ENCODE data around the gene COL4A5.

Gene COL4A5

DNA sequence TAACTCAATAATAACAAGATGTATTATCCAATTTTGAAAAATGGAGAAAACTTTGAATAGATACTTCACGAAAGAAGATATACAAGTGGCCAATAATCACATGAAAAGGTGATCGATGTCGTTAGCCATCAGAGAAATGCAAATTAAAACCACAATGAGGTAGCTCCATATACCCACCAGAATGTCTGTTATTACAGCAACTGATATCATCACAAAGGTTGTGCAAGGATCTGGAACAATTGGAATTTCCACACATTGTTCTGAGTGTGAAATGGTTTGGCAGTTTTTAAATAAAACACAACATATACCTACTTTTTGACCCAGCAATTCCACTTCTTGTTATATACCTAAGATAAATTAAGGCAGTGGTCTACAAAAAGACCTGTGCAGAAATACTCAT lies 225.1 kb downstream of the COL4A5 start:
- Mint-ChIP-seq H3K27me3 (no peaks in the 10 kb centered on the region), H3K4me3 (no peak overlapping the region), H3K9me3 (ENCODE audit: low read depth) (no peaks in the 10 kb centered on the region), H3K27ac (no peak overlapping the region), H3K36me3 (no peaks in the 10 kb centered on the region), H3K4me1 (ENCODE audit: low read depth) (no peaks in the 10 kb centered on the region)

DNA sequence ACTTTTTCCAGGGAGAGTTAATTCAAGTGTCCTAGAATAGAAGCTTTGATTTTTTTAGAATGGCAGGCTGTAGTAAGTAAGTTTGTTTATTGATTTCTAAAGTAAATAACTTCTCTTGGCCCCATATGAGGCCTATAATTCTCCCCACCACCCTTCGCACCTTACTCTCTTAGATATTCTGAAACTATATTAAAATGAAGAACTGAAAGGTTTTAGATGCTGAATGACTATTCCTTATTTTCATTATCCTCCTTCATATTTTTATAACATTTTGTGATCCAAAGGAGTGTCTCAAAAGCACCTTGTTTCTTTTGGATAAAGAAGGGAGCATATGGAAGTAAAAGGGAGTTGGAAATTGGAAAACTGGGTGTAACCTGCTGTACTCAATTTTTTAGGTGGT lies 226.5 kb downstream of the COL4A5 start:
- Mint-ChIP-seq H3K4me3 (no peak overlapping the region), H3K27ac (no peak overlapping the region), H3K27me3 (no peaks in the 10 kb centered on the region), H3K9me3 (ENCODE audit: low read depth) (no peaks in the 10 kb centered on the region), H3K36me3 (no peaks in the 10 kb centered on the region), H3K4me1 (ENCODE audit: low read depth) (no peaks in the 10 kb centered on the region)

- no peaks in the 10 kb centered on the region for H3K9me3 Mint-ChIP-seq (ENCODE audit: low read depth)
- H3K27ac Mint-ChIP-seq = no peak overlapping the region
- H3K4me3 Mint-ChIP-seq = no peak overlapping the region
- no peaks in the 10 kb centered on the region for H3K36me3 Mint-ChIP-seq
- H3K4me1 Mint-ChIP-seq (ENCODE audit: low read depth) = no peaks in the 10 kb centered on the region
- no peaks in the 10 kb centered on the region for H3K27me3 Mint-ChIP-seq
Measured at GRCh38 chrX:108671526-108671925, 231.9 kb downstream of the COL4A5 start.

DNA sequence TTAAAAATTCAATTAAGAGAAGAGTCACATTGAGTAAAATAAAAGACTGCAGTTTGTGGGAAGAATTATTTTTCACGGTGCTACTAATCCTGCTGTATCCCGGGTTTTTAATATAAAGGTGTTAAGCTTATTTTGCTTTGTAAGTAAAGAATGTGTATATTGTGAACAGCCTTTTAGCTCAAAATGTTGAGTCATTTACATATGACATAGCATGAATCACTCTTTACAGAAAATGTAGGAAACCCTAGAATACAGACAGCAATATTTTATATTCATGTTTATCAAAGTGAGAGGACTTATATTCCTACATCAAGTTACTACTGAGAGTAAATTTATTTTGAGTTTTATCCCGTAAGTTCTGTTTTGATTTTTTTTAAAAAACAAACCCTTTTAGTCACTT lies 257.1 kb downstream of the COL4A5 start:
- no peaks in the 10 kb centered on the region for H3K36me3 Mint-ChIP-seq
- H3K4me1 Mint-ChIP-seq (ENCODE audit: low read depth) = no peaks in the 10 kb centered on the region
- no peak overlapping the region for H3K27ac Mint-ChIP-seq
- H3K4me3 Mint-ChIP-seq = no peak overlapping the region
- H3K27me3 Mint-ChIP-seq = no peaks in the 10 kb centered on the region
- H3K9me3 Mint-ChIP-seq (ENCODE audit: low read depth) = no peaks in the 10 kb centered on the region

DNA sequence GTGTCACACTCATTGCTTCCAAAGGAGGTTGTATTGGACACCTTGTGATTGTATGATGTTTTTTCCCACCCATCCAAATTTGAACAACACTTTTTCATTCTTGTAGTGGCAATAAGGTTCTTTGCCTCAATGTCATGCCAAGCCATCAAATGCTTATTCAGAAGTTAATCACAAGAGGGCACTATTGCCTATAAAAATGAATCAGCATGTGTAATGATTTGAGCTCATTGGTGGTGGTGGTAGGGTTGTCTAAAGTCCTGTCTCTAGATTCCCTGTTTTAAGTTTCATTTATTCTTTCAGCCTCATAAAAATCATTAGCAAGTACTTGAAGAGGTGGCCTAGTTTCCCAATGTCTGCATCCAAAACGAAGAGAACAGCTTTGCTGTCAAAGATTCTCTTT lies 259.7 kb downstream of the COL4A5 start:
- no peaks in the 10 kb centered on the region for H3K4me1 Mint-ChIP-seq (ENCODE audit: low read depth)
- no peaks in the 10 kb centered on the region for H3K36me3 Mint-ChIP-seq
- no peak overlapping the region for H3K4me3 Mint-ChIP-seq
- no peaks in the 10 kb centered on the region for H3K9me3 Mint-ChIP-seq (ENCODE audit: low read depth)
- H3K27ac Mint-ChIP-seq = no peak overlapping the region
- no peaks in the 10 kb centered on the region for H3K27me3 Mint-ChIP-seq

GRCh38 chrX:108701633-108702032 lies 262.0 kb downstream of the COL4A5 start:
- Mint-ChIP-seq H3K27me3 (no peaks in the 10 kb centered on the region), H3K9me3 (ENCODE audit: low read depth) (no peaks in the 10 kb centered on the region), H3K4me1 (ENCODE audit: low read depth) (no peaks in the 10 kb centered on the region), H3K27ac (no peak overlapping the region), H3K36me3 (no peaks in the 10 kb centered on the region), H3K4me3 (no peak overlapping the region)

GRCh38 chrX:108702530-108702929 lies 262.9 kb downstream of the COL4A5 start:
- Mint-ChIP-seq H3K4me1 (ENCODE audit: low read depth) (no peaks in the 10 kb centered on the region), H3K9me3 (ENCODE audit: low read depth) (no peaks in the 10 kb centered on the region), H3K27me3 (no peaks in the 10 kb centered on the region), H3K36me3 (no peaks in the 10 kb centered on the region), H3K27ac (no peak overlapping the region), H3K4me3 (no peak overlapping the region)

- Mint-ChIP-seq H3K27me3 (no peaks in the 10 kb centered on the region), H3K9me3 (ENCODE audit: low read depth) (no peaks in the 10 kb centered on the region), H3K36me3 (no peaks in the 10 kb centered on the region), H3K4me1 (ENCODE audit: low read depth) (no peaks in the 10 kb centered on the region), H3K4me3 (no peak overlapping the region), H3K27ac (no peak overlapping the region)
Measured at GRCh38 chrX:108704839-108705238, 265.2 kb downstream of the COL4A5 start.

- H3K9me3 Mint-ChIP-seq (ENCODE audit: low read depth) = no peaks in the 10 kb centered on the region
- H3K36me3 Mint-ChIP-seq = no peaks in the 10 kb centered on the region
- H3K27me3 Mint-ChIP-seq = no peaks in the 10 kb centered on the region
- H3K4me3 Mint-ChIP-seq = no peak overlapping the region
- H3K27ac Mint-ChIP-seq = no peak overlapping the region
- no peaks in the 10 kb centered on the region for H3K4me1 Mint-ChIP-seq (ENCODE audit: low read depth)
Measured at GRCh38 chrX:108712886-108713285, 273.2 kb downstream of the COL4A5 start.

- Mint-ChIP-seq H3K27ac (no peak overlapping the region), H3K9me3 (ENCODE audit: low read depth) (no peaks in the 10 kb centered on the region), H3K27me3 (no peaks in the 10 kb centered on the region), H3K36me3 (no peaks in the 10 kb centered on the region), H3K4me1 (ENCODE audit: low read depth) (no peaks in the 10 kb centered on the region), H3K4me3 (no peak overlapping the region)
Measured at GRCh38 chrX:108722561-108722960, 282.9 kb downstream of the COL4A5 start.

DNA sequence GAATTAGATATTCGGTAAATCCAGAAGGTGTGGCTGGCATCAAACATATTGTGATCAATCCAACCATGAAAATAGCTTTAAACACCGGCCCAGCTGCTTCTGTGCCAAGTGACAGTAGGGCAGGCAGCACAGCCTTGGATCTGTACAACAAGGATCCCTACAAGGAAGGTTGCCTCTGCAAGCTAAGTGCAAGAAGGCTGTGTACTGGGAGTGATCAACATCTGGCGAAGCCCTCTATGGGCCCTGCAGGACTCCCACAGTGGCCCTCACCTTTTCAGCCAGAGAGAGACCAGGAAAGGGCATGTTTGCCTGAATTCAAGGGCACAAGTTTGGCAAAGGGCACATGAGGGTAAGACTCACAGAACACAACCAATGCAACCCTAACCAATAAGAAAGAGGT lies 287.1 kb downstream of the COL4A5 start:
- no peaks in the 10 kb centered on the region for H3K36me3 Mint-ChIP-seq
- H3K4me1 Mint-ChIP-seq (ENCODE audit: low read depth) = no peaks in the 10 kb centered on the region
- no peak overlapping the region for H3K4me3 Mint-ChIP-seq
- no peak overlapping the region for H3K27ac Mint-ChIP-seq
- no peaks in the 10 kb centered on the region for H3K9me3 Mint-ChIP-seq (ENCODE audit: low read depth)
- peaks cover 5% of the 10 kb centered on the region for H3K27me3 Mint-ChIP-seq

DNA sequence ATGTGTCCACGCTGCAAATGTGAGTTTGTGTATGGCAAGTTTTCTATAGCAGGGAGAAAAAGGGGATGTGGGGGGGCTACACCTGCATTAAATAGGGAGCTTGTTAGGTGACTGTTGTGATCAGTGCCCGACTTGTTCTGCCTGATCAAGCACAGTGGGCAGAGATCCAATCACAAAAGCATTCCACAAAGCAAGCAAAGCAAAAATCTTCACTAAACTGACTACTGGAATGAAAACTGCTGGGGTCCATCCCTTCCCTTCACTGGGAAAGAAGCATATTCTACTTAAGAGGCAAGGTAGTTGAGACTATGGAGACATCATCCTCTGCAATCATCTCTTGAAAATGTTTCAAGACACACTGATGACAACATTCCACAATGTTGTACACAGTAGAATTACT lies 291.5 kb downstream of the COL4A5 start:
- H3K36me3 Mint-ChIP-seq = no peaks in the 10 kb centered on the region
- H3K4me1 Mint-ChIP-seq (ENCODE audit: low read depth) = peaks cover 1% of the 10 kb centered on the region
- H3K27me3 Mint-ChIP-seq = peaks cover 12% of the 10 kb centered on the region
- H3K27ac Mint-ChIP-seq = no peak overlapping the region
- H3K9me3 Mint-ChIP-seq (ENCODE audit: low read depth) = no peaks in the 10 kb centered on the region
- no peak overlapping the region for H3K4me3 Mint-ChIP-seq

DNA sequence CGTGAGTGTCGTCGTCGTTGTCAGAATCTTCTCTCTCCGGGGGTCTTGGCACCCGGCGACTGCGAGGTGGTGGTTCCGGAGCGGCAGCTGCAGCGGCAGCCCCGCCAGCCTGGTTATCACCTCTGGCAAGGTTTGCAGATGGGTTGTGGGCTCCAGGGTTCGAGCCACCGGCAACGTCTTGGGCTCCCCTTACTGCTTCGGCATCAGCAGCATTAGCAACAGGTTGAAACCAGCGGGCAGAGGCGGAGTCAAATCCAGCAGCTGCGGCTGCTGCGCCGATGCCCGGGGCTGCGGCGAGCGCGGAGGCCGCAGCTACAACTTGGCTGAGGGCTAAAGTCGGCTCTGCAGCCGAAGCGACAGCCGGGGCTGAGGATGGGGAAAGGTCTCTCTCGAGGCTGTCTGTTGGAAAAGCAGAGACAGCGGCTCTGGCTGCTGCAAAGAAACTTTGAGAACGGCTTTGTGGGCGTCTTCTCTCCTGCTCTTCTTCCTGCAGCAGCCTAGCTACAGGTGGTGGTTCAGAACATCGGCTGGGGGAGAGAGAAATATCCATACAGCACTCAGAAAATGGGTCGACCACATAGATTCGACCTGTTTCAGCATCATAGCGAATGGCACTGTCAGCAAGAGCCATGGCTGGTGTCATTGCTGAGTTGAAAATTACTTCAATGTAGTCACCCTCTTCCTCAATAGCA lies 293.1 kb downstream of the COL4A5 start:
- H3K4me3 Mint-ChIP-seq = no peak overlapping the region
- H3K4me1 Mint-ChIP-seq (ENCODE audit: low read depth) = peaks cover 2% of the 10 kb centered on the region
- no peaks in the 10 kb centered on the region for H3K36me3 Mint-ChIP-seq
- no peak overlapping the region for H3K27ac Mint-ChIP-seq
- peaks cover 14% of the 10 kb centered on the region for H3K27me3 Mint-ChIP-seq
- no peaks in the 10 kb centered on the region for H3K9me3 Mint-ChIP-seq (ENCODE audit: low read depth)

GRCh38 chrX:108734426-108734825 lies 294.8 kb downstream of the COL4A5 start:
- Mint-ChIP-seq H3K27ac (no peak overlapping the region), H3K4me3 (no peak overlapping the region), H3K9me3 (ENCODE audit: low read depth) (no peaks in the 10 kb centered on the region), H3K36me3 (no peaks in the 10 kb centered on the region), H3K4me1 (ENCODE audit: low read depth) (peaks cover 2% of the 10 kb centered on the region), H3K27me3 (peaks cover 15% of the 10 kb centered on the region)

GRCh38 chrX:108735091-108735678 lies 295.5 kb downstream of the COL4A5 start:
- H3K36me3 Mint-ChIP-seq = no peaks in the 10 kb centered on the region
- peak overlapping the region; percentile 32 for H3K4me3 Mint-ChIP-seq
- H3K27ac Mint-ChIP-seq = no peak overlapping the region

More at GRCh38 chrX:108735091-108735678, 295.5 kb downstream of the COL4A5 start:
- Mint-ChIP-seq H3K27me3 (peaks cover 15% of the 10 kb centered on the region), H3K9me3 (ENCODE audit: low read depth) (no peaks in the 10 kb centered on the region), H3K4me1 (ENCODE audit: low read depth) (peaks cover 2% of the 10 kb centered on the region)
